OCI-LY3 (cell line): Measurements from ENCODE around the gene SIT1.

Experiments
- H2AFZ ChIP-seq: fragments of 200-600, 300-600 bp; shearing (Covaris generic); 2 replicates; pipeline ENCODE4 v1.6.0; 2014; ENCODE audit warnings: antibody characterized with exemption, low read depth, low read length
- H3K27ac ChIP-seq: fragments of 200-600, 300-600 bp; sonication (generic); 2 replicates; pipeline ENCODE4 v1.5.1; 2014; ENCODE audit warnings: mild to moderate bottlenecking, low read length, moderate library complexity, mixed read lengths
- H3K27me3 ChIP-seq: fragments of 200-600, 300-600 bp; sonication (generic); 2 replicates; pipeline ENCODE4 v1.6.1; 2014; ENCODE audit warnings: low read depth, low read length, mixed read lengths
- H3K36me3 ChIP-seq: fragments of 200-600, 300-600 bp; sonication (generic); replicated peaks from 2 replicates; pipeline ENCODE3; 2014; ENCODE audit warnings: low read depth, low read length, mixed read lengths
- H3K4me1 ChIP-seq: fragments of 300-600, 200-600 bp; sonication (generic); 2 replicates; pipeline ENCODE4 v1.6.1; 2014; ENCODE audit warnings: low read length, mixed read lengths
- H3K4me2 ChIP-seq: fragments of 200-600, 300-600 bp; sonication (generic); 2 replicates; pipeline ENCODE4 v1.6.1; 2014; ENCODE audit warnings: low read length, mixed read lengths
- H3K4me3 ChIP-seq: fragments of 300-600, 200-600 bp; sonication (generic); 2 replicates; pipeline ENCODE4 v1.5.1; 2014; ENCODE audit warnings: antibody characterized with exemption, mild to moderate bottlenecking, low read length, moderate library complexity
- H3K79me2 ChIP-seq: fragments of 300-600, 200-600 bp; shearing (Covaris generic); 2 replicates; pipeline ENCODE4 v1.6.1; 2014; ENCODE audit warnings: mild to moderate bottlenecking, low read length, mixed read lengths
- H3K9ac ChIP-seq: fragments of 300-600, 200-600 bp; shearing (Covaris generic); 2 replicates; pipeline ENCODE4 v1.6.0; 2014; ENCODE audit warnings: mild to moderate bottlenecking, low read length, moderate library complexity
- H3K9me3 ChIP-seq: fragments of 200-600, 300-600 bp; shearing (Covaris generic); 2 replicates; pipeline ENCODE4 v1.6.1; 2014; ENCODE audit warnings: low read length, mixed read lengths; ENCODE audit not compliant: insufficient read depth
- H4K20me1 ChIP-seq: fragments of 200-600, 300-600 bp; sonication (generic); 2 replicates; pipeline ENCODE4 v1.6.1; 2016; ENCODE audit warnings: low read length, mixed read lengths; ENCODE audit not compliant: insufficient read depth
- CTCF ChIP-seq: fragments of 200-600, 300-600 bp; sonication (generic); IDR thresholded peaks from 2 replicates; pipeline ENCODE4 v1.5.1; 2014; ENCODE audit warnings: antibody characterized with exemption, low read length, low read depth
- EZH2phosphoT487 ChIP-seq: fragments of 200-600 bp; shearing (Covaris generic); IDR thresholded peaks from 2 replicates; pipeline ENCODE4 v1.6.1; 2018; ENCODE audit warnings: antibody characterized with exemption, mixed run types, low read depth

The SIT1 gene

DNA sequence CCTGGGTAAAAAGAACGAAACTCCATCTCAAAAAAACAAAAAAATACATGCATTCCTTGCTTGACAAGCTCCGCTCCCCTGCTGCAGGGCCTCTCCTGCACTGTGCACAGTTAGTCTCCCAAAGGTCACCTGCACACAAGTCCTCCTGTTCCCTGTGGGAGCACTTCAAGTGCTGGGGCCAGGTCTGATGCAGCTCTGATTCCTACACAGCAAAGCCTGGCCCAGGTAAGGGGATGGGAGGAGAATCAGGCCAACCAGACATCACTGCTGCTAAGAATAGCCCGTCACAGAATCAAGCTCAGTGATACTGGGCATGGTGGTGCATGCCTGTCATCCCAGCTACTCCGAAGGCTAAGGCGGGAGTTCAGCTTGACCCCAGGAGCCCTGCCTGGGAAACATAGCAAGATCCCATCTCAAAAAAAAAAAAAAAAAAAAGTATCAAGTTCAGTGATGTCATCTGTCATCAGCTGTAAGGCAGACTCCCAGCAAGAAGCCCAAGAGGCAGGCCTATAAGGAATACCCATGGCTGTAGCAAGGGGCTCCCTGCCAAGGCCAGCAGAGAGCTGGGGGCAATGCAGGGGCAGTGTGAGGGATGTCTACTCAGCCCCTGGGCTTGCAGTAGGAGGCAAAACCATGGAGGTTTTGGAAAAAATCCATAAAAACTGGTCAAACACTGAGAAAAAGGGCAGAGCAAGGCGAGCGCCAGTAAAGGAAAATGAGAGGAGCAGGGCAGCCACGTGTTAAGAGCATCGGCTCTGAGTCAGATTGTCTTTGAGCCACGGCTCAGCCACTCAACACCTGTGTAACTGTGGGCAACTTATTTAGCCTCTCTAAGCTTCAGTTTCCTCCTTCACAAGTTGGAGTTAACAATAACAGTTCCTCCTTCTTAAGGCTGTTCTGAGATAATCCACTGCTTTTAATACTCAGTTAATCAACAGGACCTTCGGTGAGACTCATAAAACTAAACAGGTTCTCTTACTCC, 35.8 kb upstream of the SIT1 start:
- Histone ChIP-seq H3K36me3 (no peaks in the 10 kb centered on the region), H3K4me1 (peaks cover 8% of the 10 kb centered on the region; the same call in 1 of the 2 replicates), H3K4me2 (no peak overlapping the region), H3K27ac (no peak overlapping the region), H4K20me1 (no peaks in the 10 kb centered on the region), H3K79me2 (no peaks in the 10 kb centered on the region), H3K27me3 (no peaks in the 10 kb centered on the region), H3K4me3 (no peak overlapping the region), H2AFZ (no peak overlapping the region), H3K9ac (no peak overlapping the region), H3K9me3 (no peaks in the 10 kb centered on the region)
- TF ChIP-seq EZH2phosphoT487 (no peak), CTCF (no peak)

DNA sequence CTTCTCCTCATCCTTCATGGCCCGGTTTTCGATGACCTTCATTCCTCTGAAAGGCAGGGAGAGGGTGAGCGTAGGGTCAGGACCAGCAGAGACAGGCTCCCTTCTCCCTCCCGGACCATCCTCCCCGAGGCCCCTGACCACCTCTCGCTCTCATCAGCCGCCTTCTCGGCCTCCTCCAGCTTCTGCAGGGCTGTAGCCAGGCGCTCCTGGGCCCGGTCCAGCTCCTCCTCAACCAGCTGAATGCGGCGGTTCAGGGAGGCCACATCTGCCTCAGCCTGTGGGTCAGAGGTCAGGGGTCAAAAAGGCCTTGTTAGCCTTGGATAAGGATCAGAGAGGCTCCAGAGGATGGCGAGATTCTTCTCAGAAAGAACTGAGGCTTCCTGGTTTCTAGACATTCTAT, 34.8 kb upstream of the SIT1 start:
- Histone ChIP-seq H3K9ac (no peak overlapping the region), H3K4me3 (no peak overlapping the region), H3K27ac (no peak overlapping the region), H3K79me2 (no peaks in the 10 kb centered on the region), H3K4me1 (peaks cover 7% of the 10 kb centered on the region), H2AFZ (no peak overlapping the region), H3K4me2 (no peak overlapping the region), H4K20me1 (no peaks in the 10 kb centered on the region), H3K27me3 (no peaks in the 10 kb centered on the region), H3K9me3 (no peaks in the 10 kb centered on the region), H3K36me3 (no peaks in the 10 kb centered on the region)
- TF ChIP-seq EZH2phosphoT487 (no peak), CTCF (no peak)

DNA sequence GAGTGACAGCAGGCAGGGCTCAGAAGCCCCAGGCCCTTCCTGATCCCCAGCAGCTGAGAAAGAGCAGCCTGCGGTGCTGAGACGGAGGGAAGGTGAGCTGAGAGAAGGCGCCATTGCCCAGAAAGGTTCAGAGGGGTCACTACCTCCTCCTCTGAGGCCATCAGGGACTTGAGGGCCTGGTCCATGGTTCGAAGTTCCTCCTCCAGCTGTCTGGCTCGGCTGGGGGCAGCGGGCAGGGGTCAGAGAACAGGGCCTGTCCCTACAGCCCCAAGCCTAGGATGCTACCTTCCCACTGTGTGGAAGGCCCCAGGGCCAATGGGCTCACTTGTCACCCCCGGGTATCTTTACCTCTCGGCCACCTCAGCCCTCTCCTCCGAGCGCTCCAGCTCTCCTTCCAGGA, 34.2 kb upstream of the SIT1 start:
- Histone ChIP-seq H3K4me3 (no peak overlapping the region), H3K27me3 (no peaks in the 10 kb centered on the region), H3K4me2 (no peak overlapping the region), H2AFZ (no peak overlapping the region), H3K9me3 (no peaks in the 10 kb centered on the region), H3K27ac (no peak overlapping the region), H3K9ac (no peak overlapping the region), H3K36me3 (no peaks in the 10 kb centered on the region), H4K20me1 (no peaks in the 10 kb centered on the region), H3K79me2 (no peaks in the 10 kb centered on the region), H3K4me1 (peaks cover 13% of the 10 kb centered on the region)
- TF ChIP-seq EZH2phosphoT487 (no peak), CTCF (no peak)

GRCh38 chr9:35683323-35683722, 32.6 kb upstream of the SIT1 start:
- Histone ChIP-seq H3K4me2 (no peak overlapping the region), H3K9me3 (no peaks in the 10 kb centered on the region), H3K27ac (no peak overlapping the region), H3K27me3 (no peaks in the 10 kb centered on the region), H3K4me1 (peaks cover 12% of the 10 kb centered on the region), H3K79me2 (no peaks in the 10 kb centered on the region), H3K36me3 (no peaks in the 10 kb centered on the region), H3K4me3 (no peak overlapping the region), H4K20me1 (no peaks in the 10 kb centered on the region), H2AFZ (no peak overlapping the region), H3K9ac (no peak overlapping the region)
- TF ChIP-seq EZH2phosphoT487 (no peak), CTCF (no peak)
